ENCODE data around the gene KRT33A. TPM values are rescaled to one million over a fixed set of nuclear protein-coding genes. Genes with fewer than 3 reads are reported as not detected.

Gene KRT33A
- total and polyA plus RNA-seq, 2 of the 8 experiments (the other 6 are each of a cell fraction or from before 2014, with no cell fraction given), result not detected

- no peak for TF ChIP-seq CHD7 (IDR thresholded peaks at IDR 0.05; ENCODE audit: insufficient replicate concordance, low read length)
- TF ChIP-seq HDAC2 (IDR thresholded peaks at IDR 0.05; ENCODE audit: borderline replicate concordance in 1 of 2, low read depth in 2 of 2, low read length in 2 of 2), result no peak
- no peak for TF ChIP-seq ZNF274 (IDR thresholded peaks at IDR 0.05; ENCODE audit: borderline replicate concordance, extremely low read depth, low read length)
Observed at GRCh38 chr17:41395611-41396010, 45.0 kb upstream of the KRT33A start (continued).

Data from H1 (cell line).